HG03442 (cell line): ENCODE measurements around the gene BRMS1.
A peak's percentile ranks its signal among the peaks of the same experiment; 100 is the strongest.
"Not testable (repeated sequence)": the region's sequence is repeated elsewhere in the genome, so short reads cannot be mapped to it uniquely, and the experiment has no call there.

Experiments used
- ATAC-seq: cut with Tn5 transposase; IDR thresholded peaks from one replicate; pipeline ENCODE4 v1.9.1; 2021; ENCODE audit warnings: mild to moderate bottlenecking, moderate library complexity; ENCODE audit not compliant: unreplicated experiment

BRMS1 gene

GRCh38 chr11:66363805-66364535 lies 19.1 kb upstream of the BRMS1 start:
- ATAC-seq = no peak

DNA sequence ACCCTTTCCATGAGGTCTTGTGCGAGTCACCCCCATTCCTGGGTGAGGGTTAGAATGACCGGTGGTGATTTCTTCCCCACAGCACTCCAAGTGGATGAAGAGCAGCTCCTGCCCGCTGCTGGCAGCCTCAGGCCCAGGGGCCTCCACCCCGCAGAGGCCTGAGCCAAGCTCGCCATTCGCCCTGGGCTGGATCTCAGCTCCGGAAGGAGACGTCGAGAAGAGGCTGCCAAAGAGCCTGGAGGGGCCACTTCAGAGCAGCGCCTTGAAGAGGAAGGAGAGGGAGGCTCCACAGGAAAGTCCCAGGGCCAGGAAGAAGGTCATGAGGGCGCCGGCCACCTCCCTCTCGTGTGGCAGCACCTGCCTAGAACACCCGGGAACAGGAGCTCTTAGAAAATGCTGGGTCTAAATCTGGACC lies 18.3 kb upstream of the BRMS1 start:
- ATAC-seq = no peak

- ATAC-seq = no peak
Observed at GRCh38 chr11:66362481-66363147, 17.7 kb upstream of the BRMS1 start.

DNA sequence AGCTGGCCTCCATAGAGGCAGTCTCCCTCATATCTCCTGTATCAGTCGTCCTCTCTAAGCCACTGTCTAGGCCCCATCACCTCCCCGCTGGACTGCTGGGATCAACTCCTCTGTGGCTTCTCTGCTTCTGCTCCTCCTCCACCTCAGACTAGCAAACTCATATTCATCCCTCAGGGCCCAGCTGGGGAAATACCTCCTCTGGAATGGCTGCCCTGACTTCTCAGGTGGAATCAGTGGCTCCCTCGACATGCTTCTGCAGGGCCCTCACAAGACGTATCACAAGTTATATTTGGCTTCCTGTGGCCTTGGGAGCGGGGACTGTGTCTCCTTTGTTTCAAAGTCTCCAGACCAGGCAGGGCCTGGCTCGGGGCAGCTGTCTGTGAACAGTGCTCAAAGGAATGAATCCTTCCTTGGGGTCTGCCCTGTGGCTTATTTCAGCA lies 16.6 kb upstream of the BRMS1 start:
- no peak for ATAC-seq

GRCh38 chr11:66360406-66361073 lies 15.6 kb upstream of the BRMS1 start:
- ATAC-seq = no peak

- ATAC-seq = no peak
Observed at GRCh38 chr11:66359662-66360087, 14.8 kb upstream of the BRMS1 start.

DNA sequence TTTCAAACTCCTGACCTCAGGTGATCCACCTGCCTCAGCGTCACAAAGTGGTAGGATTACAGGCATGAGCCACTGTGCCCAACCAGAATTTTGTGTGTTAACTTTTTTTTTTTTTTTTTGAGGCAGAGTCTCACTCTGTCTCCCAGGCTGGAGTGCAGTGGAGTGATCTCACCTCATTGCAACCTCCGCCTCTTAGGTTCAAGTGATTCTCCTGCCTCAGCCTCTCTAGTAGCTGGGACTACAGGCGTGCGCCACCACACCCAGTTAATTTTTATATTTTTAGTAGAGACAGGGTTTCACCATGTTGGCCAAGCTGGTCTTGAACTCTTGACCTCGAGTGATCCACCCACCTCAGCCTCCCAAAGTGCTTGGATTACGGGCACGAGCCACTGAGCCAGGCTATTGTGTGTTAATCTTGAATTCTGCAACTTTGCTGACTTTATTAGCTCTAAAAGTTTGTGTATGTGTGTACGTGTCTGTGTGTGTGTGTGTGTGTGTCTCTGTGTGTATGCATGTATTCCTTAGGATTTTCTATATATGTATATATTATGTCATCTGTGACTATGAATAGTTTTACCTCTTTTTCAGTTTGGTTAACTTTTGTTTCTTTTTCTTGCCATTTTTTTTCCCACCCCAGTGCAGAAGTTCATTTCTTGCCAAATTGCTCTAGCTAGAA lies 5.8 kb upstream of the BRMS1 start:
- not testable (repeated sequence) for ATAC-seq

GRCh38 chr11:66349084-66349386 lies 4.1 kb upstream of the BRMS1 start:
- no peak for ATAC-seq

GRCh38 chr11:66347425-66348276 lies 2.7 kb upstream of the BRMS1 start, which contains the start of gene B4GAT1:
TSS of gene B4GAT1 (minus strand) at chr11:66347629. CDS start at chr11:66347545, 84 bp downstream.
- ATAC-seq = peak; percentile 27

GRCh38 chr11:66346476-66347424 lies 1.8 kb upstream of the BRMS1 start:
- ATAC-seq = no peak

DNA sequence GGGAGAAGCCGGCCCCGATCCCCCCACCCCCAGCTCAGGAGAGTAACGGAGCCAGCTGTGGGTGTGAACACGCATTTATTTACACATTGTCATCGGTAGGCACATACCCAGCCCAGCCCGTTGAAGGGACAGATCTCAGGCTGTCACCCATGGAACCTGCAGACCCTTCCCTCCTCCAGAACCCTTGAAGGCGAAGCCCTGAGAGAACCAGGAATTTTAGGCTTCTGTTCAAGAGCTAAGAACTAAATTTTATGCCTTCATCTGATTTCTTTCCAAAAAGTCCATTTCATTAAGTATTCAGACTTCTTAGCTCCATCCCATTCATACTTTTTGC lies 379 bp upstream of the BRMS1 start:
- ATAC-seq = peak; percentile 0

DNA sequence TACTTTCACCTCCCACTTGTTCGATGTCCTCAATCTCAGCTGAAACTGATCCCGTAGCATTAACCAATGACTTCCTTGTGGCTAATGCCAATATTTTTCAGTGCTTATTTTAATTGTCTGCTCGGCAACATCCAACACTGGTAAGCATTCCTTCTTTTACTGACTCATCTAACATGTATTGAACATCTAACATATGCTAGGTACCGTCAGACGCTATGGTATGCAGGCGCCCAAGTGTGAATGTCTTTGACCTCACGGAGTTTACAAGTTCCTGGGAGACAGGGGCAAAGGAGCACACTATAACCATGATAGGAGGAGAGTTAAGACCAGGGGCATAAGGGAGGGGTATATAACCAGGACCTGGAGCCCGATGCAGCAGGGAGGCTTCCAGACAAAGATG lies 1.7 kb downstream of the BRMS1 start:
- ATAC-seq = no peak

DNA sequence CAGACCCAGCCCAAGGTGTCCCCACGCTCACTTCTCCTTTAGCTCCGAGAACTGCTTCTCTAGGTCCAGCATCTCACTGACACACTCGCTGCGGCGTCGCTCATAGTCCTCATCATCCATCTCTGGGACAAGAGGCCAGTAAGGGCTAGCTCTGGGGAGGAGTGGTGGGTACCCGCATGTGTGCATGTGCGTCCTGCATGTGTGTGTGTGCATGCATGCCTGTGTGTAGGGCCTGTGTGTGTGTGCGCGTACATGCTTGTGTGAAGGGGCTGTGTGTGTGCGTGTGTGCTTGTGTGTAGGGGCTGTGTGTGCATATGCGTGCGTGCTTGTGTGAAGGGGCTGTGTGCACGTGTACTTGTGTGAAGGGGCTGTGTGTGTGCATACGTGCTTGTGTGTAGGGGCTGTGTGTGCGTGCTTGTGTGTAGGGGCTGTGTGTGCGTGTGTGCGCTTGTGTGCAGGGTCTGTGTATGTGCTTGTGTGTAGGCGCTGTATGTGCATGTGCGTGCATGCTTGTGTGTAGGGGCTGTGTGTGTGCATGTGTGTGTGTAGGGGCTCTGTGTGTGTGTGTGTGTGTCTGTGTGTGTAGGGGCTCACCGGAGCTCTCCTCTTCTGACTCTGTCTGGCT lies 3.3 kb downstream of the BRMS1 start:
- no peak for ATAC-seq

DNA sequence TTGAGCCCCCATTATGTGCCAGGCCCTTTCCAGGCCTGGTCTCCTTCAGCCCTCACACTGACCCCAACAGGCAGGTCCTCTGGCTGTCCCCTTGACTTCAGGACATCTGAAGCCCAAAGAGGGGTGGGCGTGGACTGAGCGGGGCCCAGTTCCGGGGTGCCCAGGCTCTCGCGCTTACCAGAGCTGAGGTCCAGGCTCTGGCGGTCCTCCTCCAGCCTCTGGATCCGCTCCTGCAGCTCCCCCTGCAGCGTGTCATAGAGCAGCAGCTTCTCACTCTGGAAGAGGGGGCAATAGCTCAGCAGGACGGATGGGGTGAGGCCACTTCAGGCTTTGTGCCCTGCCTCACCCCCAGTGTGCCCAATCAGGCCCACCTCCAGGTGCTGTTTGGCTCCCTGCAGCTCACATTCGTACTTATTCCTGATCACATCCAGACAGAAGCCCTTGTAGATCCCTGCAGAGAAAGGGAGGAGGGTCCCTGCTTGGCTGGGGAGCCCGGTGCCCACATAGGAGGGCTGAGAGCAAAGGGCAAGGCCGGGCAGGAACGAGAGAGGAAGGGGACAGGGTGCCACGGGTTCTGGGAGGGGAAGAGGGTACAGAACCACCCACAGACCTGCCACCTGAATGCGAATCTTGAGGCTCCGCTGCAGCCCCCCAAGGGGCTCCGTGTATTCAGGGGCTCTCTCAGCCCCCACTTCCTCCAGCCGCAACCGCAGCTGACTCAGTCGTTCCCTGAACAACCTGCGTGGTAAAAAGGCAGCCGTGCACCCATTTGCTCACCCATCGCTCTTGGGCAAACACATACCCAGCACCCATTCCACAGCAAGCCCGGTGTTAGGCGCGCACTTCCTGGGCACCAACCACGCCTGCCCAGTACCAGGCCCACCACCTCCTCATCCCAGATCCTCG lies 4.1 kb downstream of the BRMS1 start:
- no peak for ATAC-seq

- ATAC-seq = no peak
Observed at GRCh38 chr11:66339686-66340483, 5.0 kb downstream of the BRMS1 start.

- ATAC-seq = no peak
Observed at GRCh38 chr11:66339162-66339675, 5.7 kb downstream of the BRMS1 start.
